Heart left ventricle (tissue), 16 donors: Measurements from ENCODE around the gene CARHSP1. TPM values are rescaled to one million over a fixed set of nuclear protein-coding genes. Genes with fewer than 3 reads are reported as not detected.
A peak's percentile ranks its signal among the peaks of the same experiment; 100 is the strongest.

ENCODE experiments used
- ATAC-seq, 4 donors: fragments of 200-7000 bp; cut with Tn5 transposase; one replicate each; pipeline ENCODE4 v1.9.1; 2020 to 2022; ENCODE audit warnings: moderate library complexity in 4 of 4, mild to moderate bottlenecking in 3 of 4, moderate number of reproducible peaks in 1 of 4
- DNase-seq, 5 donors: peaks; one replicate each; pipeline ENCODE4 v3.0.0-alpha.2; 2020
- H3K27ac ChIP-seq, 12 donors: fragments of 200-600 bp; sonication (generic) in 4 of 12; one replicate each; pipeline versions ENCODE4 v1.5.0 to v1.8.0; 2016 to 2022; ENCODE audit warnings: mild to moderate bottlenecking in 2 of 12
- H3K27me3 ChIP-seq, 9 donors: fragments of 200-600 bp; sonication (generic) in 2 of 9; one replicate each; pipeline versions ENCODE4 v1.5.1 to v1.8.0; 2016 to 2022; ENCODE audit warnings: mild to moderate bottlenecking in 3 of 9
- H3K36me3 ChIP-seq, 9 donors: fragments of 200-600 bp; sonication (generic) in 2 of 9; one replicate each; pipeline versions ENCODE4 v1.5.0 to v1.8.0; 2018 to 2022; ENCODE audit warnings: mild to moderate bottlenecking in 2 of 9
- H3K4me1 ChIP-seq, 12 donors: fragments of 200-600 bp; sonication (generic) in 4 of 12; one replicate each; pipeline versions ENCODE4 v1.5.0 to v1.8.0; 2016 to 2022; ENCODE audit warnings: mild to moderate bottlenecking in 3 of 12
- H3K4me3 ChIP-seq, 12 donors: fragments of 200-600 bp; sonication (generic) in 4 of 12; one replicate each; pipeline versions ENCODE4 v1.5.0 to v1.8.0; 2017 to 2022; ENCODE audit warnings: mild to moderate bottlenecking in 9 of 12, moderate library complexity in 4 of 12
- H3K9me3 ChIP-seq, 12 donors: fragments of 200-600 bp; sonication (generic) in 4 of 12; one replicate each; pipeline versions ENCODE4 v1.5.0 to v1.8.0; 2016 to 2022; ENCODE audit warnings: mild to moderate bottlenecking in 1 of 12
- CTCF ChIP-seq, 12 donors: fragments of 200-600 bp; sonication (generic) in 4 of 12; IDR thresholded peaks; one replicate each; pipeline versions ENCODE4 v1.5.0 to v1.8.0; 2018 to 2022; ENCODE audit warnings: antibody characterized with exemption in 12 of 12, mild to moderate bottlenecking in 5 of 12
- POLR2A ChIP-seq, 2 donors: fragments of 450-650 bp; IDR thresholded peaks; one replicate each; pipeline ENCODE4 v1.6.1; 2017; ENCODE audit warnings: antibody characterized with exemption in 2 of 2, mild to moderate bottlenecking in 2 of 2, moderate library complexity in 2 of 2
- WGBS, 4 donors: extraction: QIAGEN DNeasy Blood & Tissue Kit in 2 of 4; methylation state at CpG; one replicate each; pipeline versions ENCODE4 v1.1.5 to v1.1.7; 2013 to 2018; 5-methylcytosine and 5-hydroxymethylcytosine counted together
- intact Hi-C, 10 donors: fragments of 100-400 bp; cut with DNase I; formaldehyde crosslinking; loops; one replicate each; pipeline versions ENCODE4 v1.11.1 to v1.14.2; 2022
- polyA plus RNA-seq, 2 donors: library from polyadenylated mRNA; stranded (reverse); fragments of 200-250 nt; gene quantifications; one replicate each; pipeline ENCODE4 v1.2.3, GENCODE V29; 2013
- total RNA-seq, 9 donors: library from RNA; depleted of rRNA in 2 of 9; stranded (reverse); fragments of >200 nt in 2 of 9; fragmentation: NEBNext Ultra II Directional in 3 of 9; extraction: Animal tissue kit (Norgen Biotek cat#: 25700) in 3 of 9; gene quantifications; one replicate each; pipeline versions ENCODE4 v1.1.0 to v1.2.4, GENCODE V29; 2016 to 2023
- donor health status: ischemic (EF 13 %, LVEDD 7.1; RV severe dilation, severe dysfunction).
- donor health status: healthy with polysubstance abuse.
- donor health status: DM: no; HTN: yes; CAD: no.
- donor health status: DM: no; HTN: no; CAD: no.
- donor health status: ischemic (EF 25% LVEDD 6.9; RV normal size, moderate dysfunction).
- donor health status: ischemic (EF 25% LVEDD 5.7; RV mildly dilated, moderate dysfunction).
- donor health status: healthy.
- donor health status: DM: yes; HTN: yes; CAD: no.
- donor health status: ischemic (EF 35%, LVEDD 5.7; RV mildly dilated, moderate dysfunction).
- donor health status: nonischemic (EF 11% LVEDD 7.7; RV severe dilation, severe dysfunction).
- donor health status: DM: yes; HTN: yes; CAD: no.
- donor health status: PGD.
- donor health status: ischemic (EF 29% LVEDD 5.4; RV normal size, mild dysfunction).
- donor health status: nonischemic (EF 23%, LVEDD 6.1; RV moderate dilation, normal function).

CARHSP1 gene
- total and polyA plus RNA-seq, 11 donors, result 20.0 to 62.4 (median 33.4) TPM

GRCh38 chr16:8903004-8903403, 34.2 kb upstream of the CARHSP1 start:
- TF ChIP-seq CTCF (IDR thresholded peaks at IDR 0.05), result peak in 1 of 12 donors; percentile 19
- no peak for TF ChIP-seq POLR2A (IDR thresholded peaks at IDR 0.05)
- no peaks in the 10 kb centered on the region for H3K9me3 ChIP-seq
- intact Hi-C loops, result loop anchor here in 4 of 10 donors (10.0 kb wide), 1 partner anchor 102 kb away; no protein-coding TSS in a partner anchor
- 91 to 96% (median 94%) methylated on average over 9 of the region's 9 CpGs for WGBS, 4 donors
- no peaks in the 10 kb centered on the region for H3K4me1 ChIP-seq
- H3K27ac ChIP-seq, result no peak overlapping the region
- no peak overlapping the region for H3K4me3 ChIP-seq
- no peaks in the 10 kb centered on the region for H3K27me3 ChIP-seq
- ATAC-seq (no peak), DNase-seq (no peak)
- peaks cover 3 to 100% (median 100%) of the 10 kb centered on the region in 9 donors for H3K36me3 ChIP-seq

GRCh38 chr16:8901320-8901861, 32.6 kb upstream of the CARHSP1 start:
- no peak for ATAC-seq

GRCh38 chr16:8900343-8900742, 31.5 kb upstream of the CARHSP1 start:
- Histone ChIP-seq H3K9me3 (no peaks in the 10 kb centered on the region), H3K27ac (no peak overlapping the region), H3K27me3 (no peaks in the 10 kb centered on the region), H3K4me1 (no peaks in the 10 kb centered on the region), H3K4me3 (no peak overlapping the region), H3K36me3 (peaks cover 3 to 100% (median 100%) of the 10 kb centered on the region in 9 donors)
- WGBS, 4 donors, result 77 to 87% (median 80%) methylated on average over 5 of the region's 5 CpGs
- intact Hi-C loops, result loop anchor here in 4 of 10 donors (10.0 kb wide), 1 partner anchor 104 kb away; no protein-coding TSS in a partner anchor
- ATAC-seq (no peak), DNase-seq (no peak)
- TF ChIP-seq POLR2A (IDR thresholded peaks at IDR 0.05) (no peak), CTCF (IDR thresholded peaks at IDR 0.05) (no peak)

More at GRCh38 chr16:8901320-8901861, 32.6 kb upstream of the CARHSP1 start:
- DNase-seq, result no peak
- Histone ChIP-seq H3K9me3 (no peaks in the 10 kb centered on the region), H3K4me1 (no peaks in the 10 kb centered on the region), H3K4me3 (no peak overlapping the region), H3K27ac (no peak overlapping the region), H3K36me3 (peaks cover 3 to 100% (median 100%) of the 10 kb centered on the region in 9 donors), H3K27me3 (no peaks in the 10 kb centered on the region)
- TF ChIP-seq CTCF (IDR thresholded peaks at IDR 0.05) (no peak), POLR2A (IDR thresholded peaks at IDR 0.05) (no peak)
- 77 to 84% (median 81%) methylated on average over 13 of the region's 13 CpGs for WGBS, 4 donors
- intact Hi-C loops, result loop anchor here in 4 of 10 donors (10.0 kb wide), 1 partner anchor 103 kb away; no protein-coding TSS in a partner anchor

GRCh38 chr16:8899709-8900317, 31.0 kb upstream of the CARHSP1 start:
- no peaks in the 10 kb centered on the region for H3K4me1 ChIP-seq
- no peak overlapping the region for H3K4me3 ChIP-seq
- H3K27ac ChIP-seq, result no peak overlapping the region
- TF ChIP-seq CTCF (IDR thresholded peaks at IDR 0.05) (no peak), POLR2A (IDR thresholded peaks at IDR 0.05) (no peak)
- peaks cover 3 to 100% (median 100%) of the 10 kb centered on the region in 9 donors for H3K36me3 ChIP-seq
- ATAC-seq (no peak), DNase-seq (no peak)
- 88 to 89% (median 88%) methylated on average over 9 of the region's 9 CpGs for WGBS, 4 donors
- H3K27me3 ChIP-seq, result no peaks in the 10 kb centered on the region
- intact Hi-C loops, result loop anchor here in 4 of 10 donors (10.0 kb wide), 1 partner anchor 105 kb away; no protein-coding TSS in a partner anchor
- H3K9me3 ChIP-seq, result no peaks in the 10 kb centered on the region
